Astrocyte of the hippocampus (primary cell): Measurements from ENCODE around the gene BTBD16.
A peak's percentile ranks its signal among the peaks of the same experiment; 100 is the strongest.

Experiments
- DNase-seq: peaks from one replicate; pipeline ENCODE4 v3.0.0; 2011; ENCODE audit warnings: low read depth, low spot score

Gene BTBD16

DNA sequence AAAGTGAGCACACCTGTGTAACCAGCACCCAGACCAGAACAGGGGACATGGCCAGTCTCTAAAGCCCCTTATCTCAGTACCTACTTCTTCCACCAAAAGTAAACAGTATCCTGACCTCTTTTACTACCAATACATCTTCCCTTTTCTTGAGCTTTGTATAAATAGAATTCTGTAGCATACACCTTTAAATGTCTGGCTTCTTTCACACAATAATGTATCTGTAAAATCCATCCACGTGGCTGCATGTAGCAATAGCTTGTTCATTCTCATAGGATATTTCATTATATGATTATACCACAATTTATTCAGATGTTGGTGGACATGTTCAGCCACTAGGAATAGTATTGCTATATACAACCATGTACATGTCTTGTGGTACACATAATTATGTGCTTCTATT lies 40.6 kb downstream of the BTBD16 start:
- no peak for DNase-seq

DNA sequence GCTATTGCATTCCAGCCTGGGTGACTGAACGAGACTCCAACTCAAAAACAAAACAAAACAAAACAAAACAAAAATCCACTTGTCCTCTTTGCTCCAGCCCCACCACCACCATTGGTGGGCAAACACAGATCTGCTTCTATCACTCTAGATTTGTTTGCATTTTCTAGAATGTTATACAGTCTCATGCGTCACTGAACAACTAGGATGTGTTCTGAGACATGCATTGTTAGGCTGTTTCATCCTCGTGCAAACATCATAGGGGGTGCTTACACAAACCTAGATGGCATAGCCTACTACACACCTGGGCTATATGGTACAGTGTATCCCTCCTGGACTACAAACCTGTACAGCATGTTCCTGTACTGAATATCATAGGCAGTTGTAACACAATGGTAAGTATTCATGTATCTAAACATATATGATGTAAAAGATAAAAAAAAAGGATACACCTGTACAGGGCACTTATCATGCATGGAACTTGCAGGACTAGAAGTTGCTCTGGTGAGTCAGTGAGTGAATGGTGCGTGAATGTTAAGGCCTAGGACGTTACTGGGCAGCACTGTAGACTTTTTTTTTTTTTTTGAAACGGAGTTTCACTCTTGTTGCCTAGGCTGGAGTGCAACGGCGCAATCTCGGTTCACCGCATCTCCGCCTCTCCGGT lies 45.3 kb downstream of the BTBD16 start:
- DNase-seq, result no peak

DNA sequence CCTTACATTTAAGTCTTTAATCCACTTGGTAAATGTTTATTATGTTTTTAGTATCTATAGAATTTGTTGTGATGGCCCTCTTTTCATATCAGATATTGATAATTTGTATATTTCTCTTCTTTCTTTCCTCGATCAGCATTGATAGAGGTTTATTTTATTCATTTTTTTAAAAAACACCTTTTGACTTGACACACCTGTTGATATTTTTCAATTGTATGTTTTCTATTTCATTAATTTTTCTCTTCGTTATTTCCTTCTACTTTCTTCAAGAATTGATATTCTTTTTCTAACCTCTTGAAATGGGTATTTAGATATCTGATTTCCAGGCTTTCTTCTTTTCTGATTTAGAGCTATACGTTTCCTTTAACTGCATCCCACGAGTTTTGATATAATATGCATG lies 50.9 kb downstream of the BTBD16 start:
- DNase-seq, result no peak

DNA sequence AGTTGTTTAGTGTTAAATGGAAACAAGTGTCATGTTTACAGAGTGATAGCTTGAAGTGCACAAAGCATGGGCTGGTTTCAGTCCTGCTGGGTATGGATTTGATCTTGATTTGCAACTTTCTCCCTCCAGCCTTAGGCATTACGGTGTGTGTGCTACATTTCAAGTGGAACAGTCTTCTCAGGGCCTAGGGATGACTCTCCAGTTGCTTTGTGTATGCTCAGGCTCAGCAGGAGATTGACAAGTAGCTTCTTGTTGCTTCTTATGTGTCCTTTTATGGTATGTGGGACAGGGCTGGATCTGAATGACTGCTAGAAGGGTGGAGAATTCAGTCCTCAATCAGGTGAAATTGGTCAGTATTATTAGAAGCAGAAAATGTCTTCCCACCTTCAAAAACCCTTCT lies 52.1 kb downstream of the BTBD16 start:
- no peak for DNase-seq

DNA sequence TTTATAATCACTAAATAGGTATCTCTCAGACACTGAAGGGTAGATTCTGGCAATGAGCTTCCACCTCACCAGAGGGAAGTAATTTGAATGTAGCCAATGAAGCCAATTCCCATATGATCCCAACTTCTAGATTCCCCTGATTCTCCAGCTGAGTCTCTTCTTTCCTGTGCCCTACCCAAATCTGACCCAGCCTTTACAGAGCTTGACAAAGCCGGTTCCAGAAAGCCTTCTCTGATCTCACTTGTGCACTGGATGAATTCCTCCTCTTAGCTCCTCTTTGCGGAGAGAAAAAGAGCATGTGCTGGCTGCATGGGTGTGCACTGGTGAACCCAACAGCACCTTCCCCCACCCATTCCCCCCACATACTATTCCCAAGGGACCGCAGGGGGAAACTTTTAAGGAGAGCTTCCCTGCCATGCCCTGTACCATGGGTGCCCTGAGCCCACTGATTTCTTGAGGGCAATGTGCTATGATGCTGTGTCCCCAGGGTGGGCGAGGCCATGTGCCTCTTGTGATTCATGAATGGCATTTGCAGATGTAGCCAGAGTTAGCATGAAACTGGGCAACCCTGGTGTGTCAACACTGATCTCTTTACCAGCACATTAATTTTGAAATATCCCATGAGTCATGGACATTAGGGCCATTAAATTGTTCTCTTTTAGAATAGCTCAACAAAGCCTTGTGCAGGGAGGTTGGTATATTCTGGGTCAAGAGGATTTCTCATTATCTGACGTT lies 53.0 kb downstream of the BTBD16 start:
- DNase-seq, result no peak

DNA sequence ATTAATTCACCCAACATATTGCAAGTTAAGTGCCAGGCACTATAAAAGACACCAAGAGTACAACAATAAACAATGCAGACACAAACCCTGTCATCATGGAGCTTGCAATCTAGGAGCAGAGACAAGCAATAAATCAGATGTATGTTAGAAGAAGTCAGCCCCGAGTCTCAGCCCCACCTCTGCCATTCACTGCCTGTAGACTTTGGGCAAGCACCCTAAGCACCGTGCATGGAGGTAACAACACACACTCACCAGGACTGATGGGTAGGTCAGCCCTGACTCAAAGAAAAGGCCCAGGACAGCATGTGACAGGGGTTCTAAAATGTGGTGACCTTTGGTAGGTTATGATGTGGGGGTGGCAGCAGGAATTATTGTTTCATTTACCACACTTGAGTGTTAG lies 54.1 kb downstream of the BTBD16 start:
- no peak for DNase-seq

DNA sequence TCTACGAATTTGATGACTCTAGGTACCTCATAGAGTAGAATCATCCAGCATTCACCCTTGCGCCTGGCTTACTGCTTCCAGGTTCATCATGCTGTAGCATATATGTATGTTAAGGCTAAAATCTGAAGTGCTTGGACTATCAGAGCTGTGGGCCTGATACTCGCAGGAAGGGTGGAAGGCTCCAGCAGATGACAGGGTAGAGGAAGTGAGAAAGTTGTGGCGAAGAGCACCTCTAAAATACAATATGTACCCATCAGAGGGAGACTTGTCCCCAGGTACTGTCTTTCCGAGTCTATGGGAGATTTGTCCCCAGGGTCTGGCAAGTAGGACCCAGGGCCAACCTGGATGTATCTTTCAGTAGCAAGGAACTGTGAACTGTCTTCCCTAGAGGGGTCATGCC lies 55.3 kb downstream of the BTBD16 start:
- no peak for DNase-seq

DNA sequence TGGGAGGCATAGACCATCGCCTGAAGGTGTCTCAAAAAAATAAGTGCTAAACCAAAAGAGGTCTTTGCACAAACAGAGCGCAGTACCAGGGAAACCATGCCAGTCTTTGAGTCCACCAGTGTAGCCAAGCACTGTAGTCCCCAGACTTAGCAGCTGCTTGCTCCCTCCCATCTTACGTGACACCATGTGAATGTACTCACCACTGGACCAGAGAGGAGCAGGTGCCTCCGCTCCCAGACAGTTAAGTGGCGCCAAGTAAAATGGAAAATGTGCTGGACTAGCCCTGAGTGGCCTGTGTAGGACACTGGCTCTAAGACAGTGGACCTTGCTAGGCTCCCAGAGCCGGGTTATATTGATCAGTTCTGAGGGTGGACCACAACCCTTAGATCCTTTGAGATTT lies 55.7 kb downstream of the BTBD16 start:
- DNase-seq, result no peak

DNA sequence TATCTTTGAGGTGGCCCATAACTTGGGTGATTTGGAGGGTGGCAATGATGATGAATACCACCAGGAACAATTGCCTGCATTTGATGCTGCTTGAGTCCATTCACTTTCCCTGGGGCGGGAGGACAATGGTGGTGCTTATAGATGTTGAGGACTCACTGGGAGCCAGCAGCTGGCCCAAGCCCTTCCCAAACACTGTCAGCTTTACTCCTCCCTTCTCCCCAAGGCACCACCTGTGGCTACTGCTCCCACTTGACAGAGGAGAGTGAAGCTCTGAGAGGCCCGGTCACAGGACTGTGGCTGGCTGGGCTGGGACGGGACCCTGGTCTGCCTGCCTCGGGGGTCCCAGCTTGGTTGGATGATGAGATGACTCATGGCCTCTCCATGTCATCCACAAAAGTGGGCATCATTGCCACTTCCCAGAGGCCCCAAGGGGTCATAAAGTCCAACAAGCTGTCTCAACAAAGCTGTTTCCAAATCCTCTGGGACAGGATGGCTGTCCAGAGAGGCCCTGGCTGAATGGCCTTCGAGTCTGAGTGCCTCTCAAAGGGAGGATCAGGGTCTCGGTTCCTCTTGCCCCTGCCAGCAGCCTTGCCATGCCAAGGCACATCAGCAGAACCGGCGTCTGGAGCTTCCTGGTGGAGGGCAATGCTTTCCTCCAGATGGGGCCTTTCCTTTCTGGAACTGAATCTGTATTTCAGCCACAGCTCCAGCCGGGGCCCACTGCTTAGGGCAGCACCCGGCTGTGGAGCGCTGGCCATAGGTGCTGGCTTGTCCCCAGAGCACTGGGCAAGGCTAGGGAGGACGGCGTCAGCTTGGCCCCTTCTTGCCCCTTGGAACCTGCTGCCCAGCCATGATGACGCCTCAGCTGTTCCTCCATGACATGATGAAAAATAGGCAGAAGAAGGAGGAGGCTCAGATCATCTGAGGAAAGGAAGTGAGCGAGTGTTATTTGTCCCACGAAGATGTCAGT lies 56.4 kb downstream of the BTBD16 start:
- no peak for DNase-seq

DNA sequence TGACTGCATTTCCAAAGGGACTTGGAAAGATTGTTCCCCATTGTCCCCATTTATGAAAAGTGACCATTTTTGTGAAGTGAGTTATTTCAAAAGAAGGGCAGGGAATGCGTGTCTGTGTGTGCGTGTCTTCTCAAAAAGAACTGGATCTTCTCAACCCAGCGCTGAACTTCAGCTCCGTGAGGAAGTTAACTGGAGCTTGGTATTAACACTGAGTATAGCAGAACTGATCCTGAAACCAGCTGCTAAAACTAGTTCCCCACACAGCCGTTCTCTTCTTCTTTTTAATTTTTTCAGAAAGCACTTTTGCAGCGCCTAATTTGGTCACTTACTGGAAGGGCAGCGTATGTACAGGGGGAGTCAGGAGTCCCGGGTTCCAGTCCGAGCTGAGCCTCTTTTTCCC lies 57.6 kb downstream of the BTBD16 start:
- no peak for DNase-seq

DNA sequence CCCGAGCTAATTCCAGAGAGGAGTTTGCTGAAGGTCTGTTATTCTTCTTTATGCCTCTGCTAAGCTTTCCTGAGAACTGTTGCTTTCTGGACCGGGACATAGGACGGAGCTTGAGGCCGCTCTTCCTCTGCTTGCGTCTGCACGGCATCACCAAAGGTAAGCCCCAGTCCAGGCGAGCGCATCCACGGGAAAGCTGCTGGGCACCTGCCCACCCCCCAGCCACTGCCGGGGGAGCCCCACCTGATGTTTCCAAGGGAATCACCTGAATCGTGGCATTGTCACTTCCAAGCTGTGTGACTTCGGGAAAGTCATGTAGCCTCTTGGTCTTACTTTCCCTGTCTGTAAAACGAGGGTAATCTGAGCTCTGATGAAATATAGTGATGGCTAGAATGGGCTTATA lies 58.3 kb downstream of the BTBD16 start:
- DNase-seq, result no peak

DNA sequence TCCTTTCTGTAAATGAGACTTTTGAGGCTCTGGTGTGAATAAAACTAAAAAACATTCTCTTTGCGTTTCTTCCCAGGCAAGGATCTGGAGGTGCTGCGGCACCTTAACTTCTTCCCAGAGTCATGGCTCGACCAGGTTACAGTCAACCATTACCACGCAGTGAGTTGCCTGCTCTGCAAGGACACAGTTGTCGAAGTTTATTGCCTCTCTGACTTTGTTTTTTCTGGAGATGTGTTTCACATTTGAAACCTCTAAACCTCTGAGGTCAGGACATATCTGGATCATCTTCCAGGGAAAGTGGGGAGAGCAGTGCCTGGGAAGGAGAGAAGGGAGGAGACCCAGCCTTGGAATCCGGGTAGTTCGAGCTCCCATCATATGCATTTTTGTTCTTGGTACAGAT lies 60.0 kb downstream of the BTBD16 start:
- DNase-seq, result no peak

DNA sequence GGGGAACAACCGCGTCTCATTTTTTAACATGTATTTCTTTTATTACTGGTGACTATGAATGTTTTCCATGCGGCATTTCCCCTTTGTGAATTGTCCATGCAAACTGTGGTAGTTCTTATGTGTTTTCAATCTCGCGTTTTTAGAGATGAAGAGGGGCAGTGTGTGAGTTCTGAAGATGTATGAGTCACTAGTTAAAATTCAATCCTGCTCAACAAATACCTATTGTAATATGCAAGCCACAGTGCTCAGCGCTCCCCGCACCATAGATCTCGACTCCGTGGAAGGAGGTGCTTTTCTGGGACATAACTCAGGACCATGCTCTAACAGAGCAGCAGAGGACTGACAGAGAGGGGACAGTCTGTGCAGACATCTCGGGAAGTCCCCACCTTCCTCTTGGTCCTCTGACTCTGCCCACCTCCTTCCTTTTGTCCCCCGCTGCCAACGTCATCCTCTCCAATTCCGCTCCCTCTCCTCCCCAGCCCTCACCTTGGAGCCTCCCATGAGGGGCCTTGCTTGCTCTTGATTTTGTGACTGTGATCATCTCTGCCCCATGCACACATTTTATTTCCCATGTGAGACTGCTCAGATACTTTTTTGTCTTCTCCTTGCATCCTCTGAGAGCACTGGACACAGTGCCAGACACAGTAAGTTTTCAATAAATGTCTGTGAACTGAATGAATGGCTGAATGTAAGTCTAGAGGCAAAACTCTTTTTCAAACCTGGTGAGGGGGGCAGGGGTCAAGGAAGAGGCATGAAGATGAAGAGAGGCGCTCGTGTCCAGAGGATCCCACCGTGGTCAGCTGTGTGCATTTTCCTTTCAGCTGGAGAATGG lies 60.7 kb downstream of the BTBD16 start:
- DNase-seq, result peak; percentile 68

DNA sequence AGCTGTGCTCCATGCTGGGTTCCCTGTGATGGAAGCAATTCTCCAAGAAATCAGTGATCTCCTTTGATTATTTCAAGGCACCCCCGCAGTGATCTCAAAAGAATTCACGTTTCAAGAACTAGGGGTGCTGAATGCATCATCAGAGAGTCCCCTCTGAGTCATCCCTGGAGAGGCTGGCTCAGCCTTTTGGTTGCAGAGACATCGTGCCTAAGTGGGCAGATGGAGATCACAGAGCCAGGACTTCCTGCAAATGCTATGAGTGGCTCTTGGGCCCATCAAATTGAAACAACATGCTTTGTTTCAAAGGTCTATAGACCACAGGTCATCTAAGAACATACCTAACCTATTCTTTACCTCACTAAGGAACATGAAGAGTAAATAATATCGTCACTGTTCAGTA lies 61.9 kb downstream of the BTBD16 start:
- DNase-seq, result no peak

DNA sequence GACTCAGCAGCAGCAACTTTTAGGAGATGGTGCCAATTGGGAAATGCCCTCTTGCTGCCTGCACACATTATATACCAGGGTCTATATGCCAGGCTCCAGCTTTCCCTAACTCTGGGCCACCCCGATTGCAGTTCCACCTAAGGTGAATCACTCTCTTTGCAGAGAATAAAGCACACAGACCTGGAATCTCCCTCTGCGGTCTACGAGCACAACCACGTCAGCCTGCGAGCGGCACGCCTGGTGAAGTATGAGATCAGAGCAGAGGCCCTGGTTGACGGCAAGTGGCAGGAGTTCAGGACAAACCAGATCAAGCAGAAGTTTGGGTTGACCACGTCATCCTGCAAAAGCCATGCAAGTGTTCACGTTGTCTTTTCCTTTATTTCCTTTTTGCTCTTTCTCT lies 65.2 kb downstream of the BTBD16 start:
- no peak for DNase-seq

DNA sequence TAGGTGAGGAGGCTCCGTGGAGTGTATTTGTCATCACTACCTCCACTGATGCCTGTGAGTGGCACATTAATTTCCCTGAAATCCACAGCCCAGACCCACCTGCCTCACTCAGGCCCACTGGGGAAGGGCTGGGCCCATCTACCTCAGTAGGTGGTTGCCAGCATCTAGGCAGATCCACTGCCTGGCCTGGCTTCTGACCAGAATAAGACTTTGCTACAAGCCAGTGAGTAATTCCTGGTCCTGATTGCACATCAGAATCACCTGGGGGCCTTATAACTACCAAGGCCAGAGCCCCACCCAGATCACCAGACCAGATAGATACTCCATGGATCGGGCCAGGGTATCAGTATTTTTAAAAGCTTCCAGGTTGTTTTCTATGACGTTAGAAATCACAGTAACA lies 65.9 kb downstream of the BTBD16 start:
- no peak for DNase-seq

DNA sequence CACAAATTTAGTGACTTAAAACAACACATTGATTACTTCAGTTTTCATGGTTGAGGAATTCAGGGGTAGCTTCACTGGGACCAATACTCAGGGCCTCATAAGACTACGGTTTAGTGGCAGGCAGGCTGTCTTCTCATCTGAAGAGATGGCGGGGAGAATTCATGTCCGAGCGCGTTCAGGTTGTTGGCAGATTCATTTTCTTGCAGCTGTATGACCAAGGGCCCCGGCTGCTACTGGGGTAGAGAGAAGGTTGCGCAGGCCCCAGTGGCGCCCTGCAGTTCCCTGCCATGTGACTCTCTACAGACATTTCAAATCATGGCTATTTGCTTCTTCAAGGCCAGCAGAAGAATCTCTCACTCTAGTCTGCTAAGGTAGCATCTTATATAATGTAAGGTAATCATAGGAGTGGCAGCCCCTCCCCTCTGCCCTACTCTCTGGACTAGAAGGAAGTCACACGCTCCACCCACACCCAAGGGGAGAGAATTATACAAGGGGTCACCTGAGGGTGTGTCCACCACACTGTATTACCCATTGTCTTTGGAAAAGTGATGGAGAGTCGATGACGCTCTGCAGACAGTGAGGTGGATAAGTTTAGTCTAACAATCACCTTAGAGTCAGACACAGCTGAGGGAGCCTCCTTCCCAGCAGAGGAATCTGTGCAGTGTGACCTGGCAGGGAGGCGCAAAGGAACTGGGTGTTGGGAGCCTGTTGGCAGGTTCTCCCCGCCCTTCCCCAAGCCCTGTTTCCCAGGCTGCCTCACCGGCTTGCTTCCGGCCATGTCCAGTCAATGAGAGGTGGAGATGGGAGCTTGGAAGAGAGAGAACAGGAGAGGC lies 67.7 kb downstream of the BTBD16 start:
- DNase-seq, result no peak

DNA sequence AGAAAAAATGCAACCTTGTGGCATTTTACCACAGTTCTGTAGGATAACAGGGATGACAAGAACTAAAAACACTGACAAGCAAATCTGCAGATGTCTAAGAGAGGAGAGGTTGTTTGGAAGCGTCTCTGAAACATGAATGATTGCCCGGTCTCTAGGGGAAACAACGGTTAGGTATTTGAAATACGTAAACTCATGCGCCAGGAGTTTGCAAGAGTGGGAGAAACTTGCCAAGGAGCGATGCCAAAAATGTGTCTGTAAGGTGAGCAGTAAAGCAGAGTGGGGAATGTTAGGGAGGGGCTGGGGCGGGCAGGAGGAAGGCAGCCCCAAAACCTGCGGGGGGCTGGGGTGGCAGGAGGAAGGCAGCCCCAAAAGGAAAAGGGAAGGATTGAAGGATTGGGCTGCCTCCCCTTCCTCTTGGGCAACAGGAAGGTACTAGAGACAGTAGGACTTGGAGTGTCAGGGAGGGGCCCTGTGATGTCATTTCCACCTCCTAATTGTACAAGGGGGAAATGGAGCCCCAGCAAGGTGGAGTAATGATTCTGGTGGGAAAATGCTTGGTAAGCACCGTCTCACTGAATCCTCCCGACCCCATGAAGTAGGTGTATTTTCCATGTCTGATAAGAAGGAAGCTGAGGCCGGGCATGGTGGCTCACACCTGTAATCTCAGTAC lies 70.2 kb downstream of the BTBD16 start:
- DNase-seq, result peak; percentile 81

DNA sequence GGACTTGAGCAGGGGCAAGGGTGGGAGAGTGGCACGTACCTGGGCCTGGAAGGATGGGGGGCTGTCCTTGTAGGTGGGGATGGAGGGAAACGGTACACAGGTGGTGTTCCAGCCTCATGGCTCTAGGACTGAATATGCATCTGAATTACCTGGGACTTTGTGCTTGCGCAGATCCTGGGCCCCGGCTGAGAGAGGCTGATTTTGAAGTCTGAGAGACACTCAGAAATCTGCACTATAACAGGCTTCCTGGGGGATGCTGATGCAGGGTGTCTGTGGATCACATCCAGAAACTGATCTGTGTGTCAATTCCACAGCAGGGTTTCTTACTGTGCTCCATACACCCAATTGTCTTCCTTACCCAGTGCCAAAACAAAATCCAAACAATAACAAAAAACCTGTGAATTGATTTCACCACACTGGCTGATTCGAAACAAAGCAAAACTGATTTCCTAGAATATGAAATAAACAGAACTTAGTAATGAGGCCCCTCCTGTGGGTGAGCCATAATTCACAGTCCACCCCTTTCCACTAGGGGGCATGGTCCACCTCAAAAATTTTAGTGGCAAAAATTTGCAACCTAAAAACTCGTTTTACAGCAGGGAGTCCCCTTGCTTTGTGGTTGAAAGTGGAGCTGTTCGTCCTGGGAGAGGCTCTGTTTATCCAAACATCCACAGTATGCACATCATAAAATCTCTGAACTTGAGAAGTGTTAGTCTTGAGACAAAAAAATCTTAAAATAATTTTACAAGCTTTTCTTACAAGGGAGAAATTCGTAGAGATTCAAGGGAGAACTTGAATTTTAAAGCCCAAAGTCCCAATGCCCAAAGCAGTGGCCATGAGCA lies 71.4 kb downstream of the BTBD16 start:
- peak; percentile 70 for DNase-seq
